ENCODE measurements around the gene N4BP3.

Gene N4BP3

DNA sequence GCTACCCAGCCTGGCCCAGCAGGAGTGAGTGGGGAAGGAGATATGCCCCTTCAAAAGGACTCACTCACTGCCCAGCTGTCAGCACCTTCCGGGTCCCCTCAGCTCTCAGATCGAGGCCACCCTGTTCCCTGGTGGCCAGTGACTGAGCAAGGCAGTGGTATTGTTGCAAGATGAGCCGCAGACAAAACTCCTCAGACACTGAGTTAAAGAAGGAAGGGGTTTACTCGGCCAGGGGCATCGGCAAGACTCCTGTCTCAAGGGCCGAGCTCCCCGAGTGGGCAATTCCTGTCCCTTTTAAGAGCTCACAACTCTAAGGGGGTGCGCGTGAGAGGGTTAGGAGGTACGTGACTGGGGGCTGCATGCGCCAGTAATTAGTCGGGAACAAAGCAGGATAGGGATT lies 9.7 kb upstream of the N4BP3 start:
- DNase-seq, result no peak

- DNase-seq, result no peak
Observed at GRCh38 chr5:178104492-178104891, 8.8 kb upstream of the N4BP3 start.

DNA sequence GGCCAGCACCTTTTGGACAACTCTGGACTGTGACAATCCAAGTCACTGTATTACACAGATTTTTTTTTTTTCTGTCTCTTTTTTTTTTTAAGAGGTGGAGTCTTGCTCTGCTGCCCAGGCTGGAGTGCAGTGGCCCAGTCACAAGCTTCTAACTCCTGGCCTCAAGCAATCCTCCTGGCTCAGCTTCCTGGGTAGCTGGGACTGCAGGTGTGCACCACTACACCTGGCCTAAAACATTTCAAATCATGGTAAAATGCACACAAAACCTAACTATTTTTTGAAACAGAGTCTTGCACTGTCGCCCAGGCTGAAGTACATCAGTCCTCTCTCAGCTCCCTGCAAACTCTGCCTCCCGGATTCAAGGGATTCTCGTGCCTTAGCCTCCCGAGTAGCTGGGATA lies 7.2 kb upstream of the N4BP3 start:
- no peak for DNase-seq

DNA sequence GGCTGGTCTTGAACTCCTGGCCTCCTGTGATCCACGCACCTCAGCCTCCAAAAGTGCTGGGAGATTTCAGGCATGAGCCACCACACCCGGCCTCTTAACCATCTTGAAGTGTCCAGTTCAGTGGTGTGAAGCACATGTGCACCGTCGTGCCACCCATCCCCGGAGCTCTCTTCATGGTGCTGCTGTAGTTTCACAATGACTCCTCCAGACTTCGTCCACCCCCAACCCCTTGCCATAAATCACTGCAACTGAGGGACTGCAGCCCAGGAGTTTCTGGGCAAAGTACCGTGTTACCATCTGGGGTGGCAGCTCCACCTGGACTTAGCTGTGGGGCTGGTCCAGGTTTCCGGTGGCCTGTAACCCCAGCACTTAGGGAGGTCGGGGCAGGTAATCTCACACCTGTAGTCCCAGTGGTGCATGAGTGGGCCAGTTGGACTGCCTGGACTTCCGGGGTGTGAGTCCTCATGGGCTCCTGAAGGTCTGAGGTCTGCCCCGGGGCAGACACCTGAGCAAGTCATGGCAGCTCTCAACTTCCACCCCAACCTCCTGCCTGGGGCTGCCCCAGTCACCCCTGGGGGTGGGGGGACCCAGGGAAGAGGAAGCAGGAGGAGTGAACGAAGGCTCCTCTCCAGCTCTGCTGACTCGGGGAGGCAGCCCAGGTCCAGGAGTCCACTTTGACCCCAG lies 6.6 kb upstream of the N4BP3 start:
- DNase-seq, result no peak

GRCh38 chr5:178107756-178108310 lies 5.5 kb upstream of the N4BP3 start:
- no peak for DNase-seq

DNA sequence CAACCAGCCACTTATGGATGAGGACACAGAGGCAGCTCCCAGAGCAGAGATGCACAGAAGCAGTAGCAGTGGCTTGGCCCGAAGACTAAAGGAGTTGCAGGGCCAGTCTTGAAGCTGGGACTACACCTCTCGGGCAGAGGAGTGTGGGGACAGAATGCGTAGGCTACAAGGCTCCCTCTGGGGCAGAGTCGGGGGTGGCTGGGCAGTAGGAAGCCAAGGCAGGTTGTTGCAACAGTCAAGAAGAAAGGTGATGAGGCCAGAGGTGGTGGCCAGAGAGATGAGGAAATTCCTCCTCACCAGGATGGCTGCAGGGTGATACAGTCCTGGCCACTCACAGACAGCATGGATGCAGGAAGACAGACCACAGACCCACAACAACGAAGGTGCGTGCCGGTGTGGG lies 4.9 kb upstream of the N4BP3 start:
- no peak for DNase-seq

DNA sequence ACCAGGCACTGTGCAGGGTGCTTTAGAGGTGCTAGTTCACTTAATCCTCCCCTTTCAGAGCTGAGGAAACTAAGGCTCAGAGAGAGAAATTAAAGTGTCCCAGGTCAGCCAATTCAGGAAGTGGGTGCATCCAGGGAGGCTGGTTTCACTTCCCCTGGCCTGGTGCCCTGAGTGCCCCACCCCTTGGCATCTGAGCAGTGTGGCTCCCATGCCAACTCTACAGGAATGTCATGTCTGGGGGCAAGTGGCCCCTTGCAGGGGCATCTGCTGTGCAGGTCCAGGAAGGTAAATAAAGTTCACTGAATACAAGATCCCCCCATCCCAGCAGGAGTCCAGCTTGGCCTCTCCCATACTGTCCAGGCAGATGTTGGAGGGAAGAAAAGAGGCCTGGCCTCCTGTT lies 4.4 kb upstream of the N4BP3 start:
- DNase-seq, result no peak

DNA sequence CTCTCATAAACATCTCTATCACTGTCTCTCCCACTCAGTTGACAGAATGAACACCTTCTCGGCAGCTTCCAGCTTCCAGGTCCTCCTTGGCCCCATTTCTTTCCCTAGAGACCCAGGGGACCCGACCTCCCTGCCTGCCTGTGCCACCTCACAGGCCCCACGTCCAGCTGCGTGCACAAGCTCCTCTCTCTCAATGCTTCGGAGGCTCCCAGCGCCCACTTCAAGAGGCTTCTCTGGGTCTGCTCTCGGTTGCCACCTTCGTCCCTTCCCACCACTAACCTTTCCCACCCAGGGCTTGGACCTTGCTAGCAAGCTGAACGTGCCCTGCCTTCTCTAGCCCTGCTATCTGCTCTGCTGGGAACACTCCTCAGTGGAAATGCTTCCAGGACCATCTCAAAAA lies 2.8 kb upstream of the N4BP3 start:
- no peak for DNase-seq

DNA sequence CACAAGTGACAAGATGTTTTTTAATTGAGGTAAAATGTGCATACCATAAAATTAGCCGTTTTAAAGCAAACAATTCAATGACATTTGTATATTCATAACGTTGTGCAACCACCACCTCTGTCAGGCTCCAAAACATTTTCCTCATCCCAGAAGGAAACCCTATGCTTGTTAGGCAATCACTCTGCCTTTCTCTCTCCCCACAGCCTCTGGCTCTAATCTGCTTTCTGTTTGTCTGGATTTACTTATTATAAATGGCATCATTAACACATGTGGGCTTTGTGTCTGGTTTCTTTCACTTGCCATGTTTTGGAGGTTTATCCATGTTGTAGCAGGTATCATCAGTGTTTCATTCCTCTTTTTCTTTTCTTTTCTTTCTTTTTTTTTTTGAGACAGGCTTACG lies 1.4 kb upstream of the N4BP3 start:
- peak; percentile 12 for DNase-seq

GRCh38 chr5:178112545-178112944 lies 787 bp upstream of the N4BP3 start:
- no peak for DNase-seq

DNA sequence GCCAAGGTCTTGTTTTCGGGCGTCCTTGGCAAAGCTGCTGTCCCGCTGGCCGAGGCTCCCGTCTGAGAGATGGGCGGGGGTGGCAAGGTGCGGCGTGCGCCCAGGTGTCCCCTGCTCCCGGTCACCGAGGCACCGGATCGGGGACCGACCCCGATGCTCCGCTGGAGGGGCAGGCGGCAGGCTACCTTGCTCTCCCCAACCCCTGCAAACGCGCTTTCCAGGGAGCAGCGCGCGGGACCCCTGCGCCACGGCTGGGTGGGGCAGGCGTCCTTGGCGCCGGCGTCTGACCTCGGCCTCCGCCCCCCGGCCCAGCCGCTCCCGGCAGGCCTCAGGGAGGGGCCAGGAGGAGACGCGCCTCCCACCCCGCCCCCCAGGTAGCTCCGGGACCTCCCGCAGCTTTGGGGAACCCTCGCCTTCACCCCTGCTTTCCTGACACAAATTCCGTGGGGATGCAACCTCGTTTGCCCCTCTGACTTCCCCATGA lies 551 bp downstream of the N4BP3 start:
- no peak for DNase-seq

GRCh38 chr5:178114325-178115135 lies 1.2 kb downstream of the N4BP3 start:
- DNase-seq, result no peak

DNA sequence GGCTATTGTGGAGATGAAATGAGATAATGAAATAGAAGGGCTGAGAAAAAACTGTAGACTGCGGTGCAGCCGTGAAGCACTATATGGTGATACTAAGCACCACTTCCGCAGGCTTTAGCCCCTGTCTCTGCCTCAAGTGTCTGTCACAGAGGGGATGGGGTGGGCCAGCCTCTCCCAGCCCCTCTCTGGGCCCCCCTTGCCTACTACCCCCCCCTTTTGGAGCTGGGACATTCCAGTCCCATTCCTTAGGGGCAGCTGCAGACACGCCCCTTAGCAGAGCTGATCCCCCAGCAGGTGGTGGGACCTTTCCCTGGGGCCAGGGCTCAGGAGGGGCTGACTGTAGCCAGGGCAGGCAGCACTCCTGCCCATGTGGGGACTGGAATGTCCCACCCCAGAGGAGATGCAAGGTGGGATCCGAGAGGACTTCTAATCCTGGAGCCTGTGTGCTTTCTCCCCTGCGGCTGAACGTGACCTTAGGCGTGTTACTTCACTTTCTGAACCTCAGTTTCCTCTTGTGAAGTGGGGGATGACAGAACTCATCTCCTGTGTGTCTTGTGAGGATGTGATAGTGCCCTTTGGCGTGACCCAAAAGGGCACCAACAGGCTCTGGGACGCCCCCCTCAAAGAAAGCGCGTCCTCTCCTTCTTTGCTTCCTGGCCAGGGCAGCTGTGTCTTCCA lies 1.9 kb downstream of the N4BP3 start:
- no peak for DNase-seq

DNA sequence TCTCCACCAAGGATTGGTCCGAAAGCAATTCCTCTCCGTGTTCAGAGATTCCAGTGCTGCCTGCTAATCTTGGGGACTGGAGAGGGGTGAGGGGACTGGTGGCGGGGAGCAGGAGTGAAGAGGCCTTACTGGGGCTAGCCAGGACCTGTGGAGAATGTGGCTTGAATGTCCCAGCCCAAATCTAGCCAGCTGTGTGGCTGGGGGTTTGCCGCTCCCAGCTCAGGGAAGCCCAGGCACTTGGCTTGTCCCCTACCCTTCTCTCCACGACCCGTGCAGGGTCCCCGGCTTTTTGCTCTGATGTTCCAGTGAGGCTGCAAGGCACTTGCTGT lies 2.4 kb downstream of the N4BP3 start:
- no peak for DNase-seq

DNA sequence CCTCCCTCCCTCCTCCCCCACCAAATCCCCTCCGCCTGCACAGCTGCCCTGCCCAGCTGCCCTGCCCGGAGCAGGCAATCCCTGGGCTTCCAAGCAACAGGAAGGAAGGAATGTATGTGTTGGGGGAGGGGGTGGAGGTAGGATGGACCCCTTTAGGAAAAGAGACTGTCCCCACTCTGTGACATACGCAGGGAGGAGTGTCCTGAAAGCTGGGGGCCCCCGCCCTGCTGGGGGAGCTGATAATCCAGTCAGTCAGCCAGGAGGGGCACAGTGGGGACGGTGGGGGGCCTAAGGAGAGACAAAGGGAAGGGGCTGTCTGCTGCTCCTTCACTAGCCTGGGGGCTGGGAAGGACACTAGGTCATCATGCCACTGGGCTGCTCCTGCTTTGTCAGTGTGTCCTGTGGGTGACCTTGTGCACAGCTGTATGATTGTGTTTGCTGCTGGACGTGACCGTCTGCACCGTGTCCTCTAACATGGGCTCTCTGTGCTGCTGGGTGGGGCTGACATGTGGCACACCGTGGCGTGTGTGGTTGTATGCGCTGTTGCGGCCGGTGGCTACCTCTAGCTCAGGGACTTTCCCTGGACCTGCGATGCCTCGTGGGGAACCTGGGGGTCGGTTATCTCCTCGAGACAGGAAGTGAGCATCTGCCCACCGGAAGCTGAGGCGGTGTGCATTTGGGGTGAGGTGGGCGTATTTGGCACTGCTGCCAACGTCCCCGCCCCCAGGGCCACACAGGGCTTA lies 3.0 kb downstream of the N4BP3 start:
- no peak for DNase-seq

- no peak for DNase-seq
Observed at GRCh38 chr5:178117923-178118701, 4.8 kb downstream of the N4BP3 start.

DNA sequence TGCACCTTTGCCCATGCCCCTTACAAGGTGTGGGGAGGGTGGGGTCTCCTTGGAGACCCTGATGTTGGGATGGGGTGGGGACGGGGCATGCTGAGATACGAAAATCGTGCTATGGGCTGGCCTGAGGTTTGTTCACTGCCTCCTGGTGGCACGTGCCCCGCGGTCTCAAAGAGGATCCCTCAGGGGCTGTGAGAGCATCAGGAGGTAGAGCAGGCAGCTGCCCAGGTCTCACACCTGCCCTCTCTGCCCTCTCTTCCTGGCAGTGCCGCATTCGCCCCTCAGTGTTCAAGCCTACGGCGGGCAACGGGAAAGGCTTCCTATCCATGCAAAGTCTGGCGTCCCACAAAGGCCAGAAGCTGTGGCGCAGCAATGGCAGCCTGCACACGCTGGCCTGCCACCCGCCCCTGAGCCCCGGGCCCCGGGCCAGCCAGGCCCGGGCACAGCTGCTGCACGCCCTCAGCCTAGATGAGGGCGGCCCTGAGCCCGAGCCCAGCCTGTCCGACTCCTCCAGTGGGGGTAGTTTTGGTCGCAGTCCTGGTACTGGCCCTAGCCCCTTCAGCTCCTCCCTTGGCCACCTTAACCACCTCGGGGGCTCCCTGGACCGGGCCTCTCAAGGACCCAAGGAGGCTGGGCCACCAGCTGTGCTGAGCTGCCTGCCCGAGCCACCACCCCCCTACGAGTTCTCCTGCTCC lies 6.7 kb downstream of the N4BP3 start:
- no peak for DNase-seq

- DNase-seq, result peak; percentile 85
Observed at GRCh38 chr5:178120607-178121357, 7.5 kb downstream of the N4BP3 start.

DNA sequence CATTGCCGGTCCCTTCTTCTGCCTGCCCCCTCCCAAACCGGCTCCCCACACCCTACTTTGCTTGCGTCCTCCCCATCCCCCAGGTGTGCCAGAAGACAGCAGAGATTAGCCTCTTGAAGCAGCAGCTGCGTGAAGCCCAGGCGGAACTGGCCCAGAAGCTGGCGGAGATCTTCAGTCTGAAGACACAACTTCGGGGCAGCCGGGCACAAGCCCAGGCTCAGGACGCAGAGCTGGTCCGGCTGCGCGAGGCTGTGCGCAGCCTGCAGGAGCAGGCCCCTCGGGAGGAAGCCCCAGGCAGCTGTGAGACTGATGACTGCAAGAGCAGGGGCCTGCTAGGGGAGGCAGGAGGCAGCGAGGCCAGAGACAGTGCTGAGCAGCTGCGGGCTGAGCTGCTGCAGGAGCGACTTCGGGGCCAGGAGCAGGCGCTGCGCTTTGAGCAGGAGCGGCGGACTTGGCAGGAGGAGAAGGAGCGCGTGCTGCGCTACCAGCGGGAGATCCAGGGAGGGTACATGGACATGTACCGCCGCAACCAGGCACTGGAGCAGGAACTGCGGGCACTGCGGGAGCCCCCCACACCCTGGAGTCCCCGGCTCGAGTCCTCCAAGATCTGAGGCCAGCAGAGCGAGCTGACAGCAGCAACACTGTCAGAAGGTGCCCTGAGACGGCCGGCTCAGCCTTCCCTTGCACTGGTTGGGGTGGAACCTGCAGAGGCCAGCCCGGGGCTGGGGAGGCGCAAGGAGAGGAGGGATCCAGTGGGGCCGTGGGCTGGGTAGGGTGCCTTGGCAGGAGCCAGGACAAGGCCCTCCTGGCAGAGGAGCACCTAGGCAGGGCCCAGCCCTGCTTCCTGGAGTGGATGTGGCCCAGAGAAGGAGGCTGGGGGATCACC lies 8.3 kb downstream of the N4BP3 start:
- peak; percentile 19 for DNase-seq

GRCh38 chr5:178122346-178122745 lies 9.0 kb downstream of the N4BP3 start:
- no peak for DNase-seq
